GM19463 (cell line): ENCODE measurements around the gene MICAL3.
"Not testable (repeated sequence)": the region's sequence is repeated elsewhere in the genome, so short reads cannot be mapped to it uniquely, and the experiment has no call there.

Experiments used
- ATAC-seq: cut with Tn5 transposase; IDR thresholded peaks from one replicate; pipeline ENCODE4 v1.9.1; 2021; ENCODE audit warnings: mild to moderate bottlenecking, moderate library complexity; ENCODE audit not compliant: unreplicated experiment

MICAL3 gene

DNA sequence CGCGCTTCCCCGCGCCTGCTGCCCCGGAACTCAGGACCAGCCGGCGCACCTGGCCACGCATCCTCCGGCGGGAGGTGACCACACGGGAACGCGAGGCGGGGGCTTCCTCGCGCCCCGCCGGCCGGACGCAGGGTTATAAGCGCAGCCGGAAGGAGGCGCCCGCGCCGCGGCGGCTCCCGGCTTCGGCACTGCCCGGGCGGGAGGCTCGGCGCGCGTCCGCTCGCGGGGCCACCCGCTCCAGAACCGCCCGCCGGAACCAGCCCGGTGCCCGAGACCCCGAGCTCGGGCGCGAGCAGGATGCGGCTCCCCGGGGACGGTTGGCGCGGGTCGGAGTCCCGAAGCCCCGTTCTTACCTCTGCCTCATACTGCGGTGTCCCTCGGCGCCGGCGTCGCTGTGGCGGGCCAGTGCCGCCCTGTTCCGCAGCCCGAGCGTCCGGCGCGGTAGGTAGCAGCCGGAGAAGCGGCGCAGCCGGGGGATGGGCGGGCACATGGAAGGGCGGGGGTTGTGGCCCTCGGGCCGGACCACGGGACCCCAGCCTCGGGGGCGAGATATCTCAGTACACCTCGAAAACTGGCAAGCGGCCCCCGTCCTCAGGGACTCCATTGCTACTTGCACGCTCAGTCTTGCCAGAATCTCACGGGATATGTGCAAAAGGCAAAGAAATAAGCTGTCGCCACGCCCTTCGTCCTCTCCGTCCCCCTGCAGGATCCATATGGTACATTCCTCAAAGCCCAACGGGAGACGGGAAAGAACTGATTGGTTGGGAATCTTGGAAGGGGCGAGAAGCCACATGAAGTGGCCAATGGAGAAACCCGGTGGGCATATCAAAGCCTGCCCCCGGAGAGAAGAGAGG lies 23.1 kb downstream of the MICAL3 start:
- ATAC-seq: no peak

DNA sequence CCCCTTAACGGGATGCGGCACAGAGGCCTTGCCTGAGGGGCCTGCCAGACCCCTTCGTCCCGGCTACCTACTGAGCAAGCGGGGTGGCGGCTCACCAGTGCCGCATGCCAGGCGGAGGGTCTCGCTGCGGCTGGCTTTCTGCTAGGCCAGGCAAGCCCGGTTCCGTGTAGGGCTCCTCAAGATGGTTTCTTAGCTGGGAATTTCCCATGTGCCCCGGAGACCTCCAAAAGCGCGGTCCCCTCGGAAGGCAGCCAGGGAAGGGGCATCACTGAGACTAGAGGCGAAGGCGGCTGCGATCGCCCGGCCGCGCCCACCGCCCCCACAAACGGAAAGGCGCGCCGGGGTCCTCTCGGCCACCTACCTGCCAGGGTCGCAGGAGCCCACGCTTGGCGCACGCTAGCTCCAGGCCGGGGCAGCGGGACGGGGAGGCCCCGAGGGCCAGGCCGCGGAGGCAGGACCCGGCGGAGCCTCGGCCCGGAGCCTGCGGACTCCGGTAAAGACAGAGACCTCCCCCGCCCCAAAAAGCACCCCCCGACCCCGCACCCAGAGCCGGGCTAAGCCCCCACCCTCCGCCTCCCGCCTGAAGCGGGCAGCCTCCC lies 23.8 kb downstream of the MICAL3 start:
- ATAC-seq: no peak

DNA sequence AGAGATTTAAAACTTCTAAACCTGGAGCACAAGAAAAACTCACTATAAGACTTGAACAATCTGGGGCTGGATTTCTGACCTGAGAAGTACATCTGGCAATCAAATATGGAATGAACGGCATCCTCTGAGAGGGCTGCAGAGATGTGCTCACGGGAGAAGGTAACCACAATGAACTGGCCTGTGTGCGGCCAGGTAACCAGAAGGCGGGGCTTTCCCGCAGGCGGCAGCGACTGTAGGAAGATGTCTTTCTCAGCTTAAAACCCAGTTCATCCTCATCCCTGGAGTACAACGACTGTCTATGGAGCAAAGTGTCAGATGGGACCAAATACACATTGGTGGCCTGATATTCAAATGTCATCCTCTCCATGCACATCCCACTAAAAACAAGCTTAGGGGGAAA lies 24.5 kb downstream of the MICAL3 start:
- ATAC-seq: no peak

DNA sequence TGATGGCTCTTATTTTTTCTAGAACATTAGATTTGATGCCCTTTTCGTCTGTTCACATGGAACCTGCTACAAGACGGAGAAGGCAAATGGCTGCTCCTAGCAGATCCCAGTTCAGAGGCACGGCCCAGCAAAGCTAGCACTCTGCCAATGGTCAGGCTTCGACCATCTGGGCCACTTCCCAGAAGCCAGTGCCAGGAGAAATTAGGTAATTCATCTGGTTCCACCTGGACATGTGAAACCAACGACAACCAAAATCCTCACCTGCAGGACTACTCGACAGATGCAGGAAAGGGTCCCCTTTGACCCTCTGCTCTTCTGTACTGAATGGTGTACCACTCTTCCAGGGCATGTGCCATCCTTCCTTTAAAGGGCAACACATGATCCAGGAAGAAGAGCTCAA lies 25.4 kb downstream of the MICAL3 start:
- ATAC-seq: no peak

- no peak for ATAC-seq
Observed at GRCh38 chr22:17997456-17997855, 26.9 kb downstream of the MICAL3 start.

- ATAC-seq: not testable (repeated sequence)
Observed at GRCh38 chr22:17995256-17995655, 29.1 kb downstream of the MICAL3 start.

GRCh38 chr22:17994424-17995108 lies 29.8 kb downstream of the MICAL3 start:
- no peak for ATAC-seq

DNA sequence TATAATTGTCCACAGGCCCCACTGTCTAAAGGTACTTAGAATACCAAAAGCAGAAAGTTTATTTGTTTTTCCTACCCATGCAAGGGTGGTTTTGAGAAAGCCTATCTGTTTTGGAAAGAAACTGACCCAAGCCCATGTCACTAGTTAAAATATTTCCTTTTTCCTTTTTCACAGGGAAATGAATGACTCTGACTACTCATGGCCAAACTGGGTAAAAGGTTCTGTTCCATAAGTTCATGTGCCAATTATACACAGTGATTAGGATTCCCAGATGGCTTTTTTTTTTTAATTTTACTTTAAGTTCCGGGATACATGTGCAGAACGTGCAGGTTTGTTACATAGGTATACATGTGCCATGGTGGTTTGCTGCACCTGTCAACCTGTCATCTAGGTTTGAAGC lies 31.4 kb downstream of the MICAL3 start:
- not testable (repeated sequence) for ATAC-seq

DNA sequence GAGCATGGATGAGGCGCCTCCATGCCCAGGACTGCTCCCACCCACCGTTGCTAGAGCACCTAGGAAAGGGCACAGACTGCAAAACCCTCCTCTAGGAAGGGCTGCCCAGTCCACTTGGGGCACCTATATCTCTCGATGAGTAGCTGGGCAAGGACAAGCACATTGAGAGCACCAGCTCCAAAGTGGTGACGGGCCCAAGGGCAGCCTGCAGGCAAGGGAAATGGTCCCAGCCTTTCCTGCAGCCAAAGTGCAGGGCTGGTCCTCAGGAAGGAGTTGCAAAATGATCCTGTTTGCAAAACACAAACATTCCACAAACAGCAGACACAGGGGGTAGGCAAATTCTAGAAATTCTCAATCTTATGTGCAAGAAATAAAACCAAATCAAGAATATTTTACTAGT lies 32.4 kb downstream of the MICAL3 start:
- not testable (repeated sequence) for ATAC-seq

DNA sequence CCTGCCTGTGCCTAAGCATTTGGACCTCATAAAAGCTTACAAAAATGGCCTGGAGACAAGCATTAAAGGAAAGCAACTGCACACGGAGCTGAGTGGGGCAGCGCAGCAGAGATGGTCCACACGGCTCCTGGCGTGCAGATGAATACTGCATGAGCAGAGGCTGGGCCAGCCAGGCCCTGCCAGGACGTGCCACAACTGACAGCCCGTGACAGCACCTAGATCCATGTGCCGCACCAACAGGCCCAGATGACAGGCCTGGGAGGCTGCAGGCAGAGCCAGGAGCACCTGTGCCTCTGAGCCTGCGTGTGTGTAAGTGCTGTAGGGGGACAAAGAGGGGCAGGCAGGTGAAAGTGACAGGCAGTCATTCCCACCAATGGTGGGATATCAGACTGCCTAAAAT lies 33.4 kb downstream of the MICAL3 start:
- ATAC-seq: no peak

- no peak for ATAC-seq
Observed at GRCh38 chr22:17990147-17990546, 34.2 kb downstream of the MICAL3 start.

DNA sequence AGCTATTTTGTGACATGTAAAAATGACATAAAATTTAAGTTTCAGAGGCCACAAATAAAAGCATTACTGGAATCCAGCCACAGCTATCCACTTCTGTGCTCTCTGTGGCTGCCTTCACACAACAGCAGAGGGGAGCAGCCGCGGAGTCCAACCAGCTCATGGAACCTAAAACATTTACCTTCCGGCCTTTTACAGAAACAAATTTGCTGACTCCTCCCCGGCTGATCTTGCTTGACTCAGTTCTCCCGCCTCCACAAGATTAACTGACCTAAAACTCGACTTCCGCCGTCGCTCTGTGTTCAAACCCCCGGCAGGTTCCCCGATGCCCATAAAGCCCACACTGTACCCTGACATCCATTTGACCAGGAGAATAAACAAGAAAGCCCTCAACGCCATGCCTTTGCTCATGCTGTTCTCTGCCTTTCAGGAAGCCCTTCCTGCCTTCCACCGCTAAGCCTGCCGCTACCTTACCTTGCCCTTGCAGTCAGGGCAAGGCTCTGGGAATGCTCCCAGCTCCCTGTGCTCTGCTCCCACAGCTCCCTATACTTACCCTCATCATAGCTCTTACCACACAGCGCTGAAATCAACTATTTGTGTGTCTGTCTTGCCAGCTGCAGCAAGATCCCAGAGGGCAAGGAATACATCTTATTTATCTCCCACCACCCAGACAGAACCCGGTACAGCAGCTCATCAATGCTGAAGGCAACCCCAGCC lies 35.4 kb downstream of the MICAL3 start:
- no peak for ATAC-seq

DNA sequence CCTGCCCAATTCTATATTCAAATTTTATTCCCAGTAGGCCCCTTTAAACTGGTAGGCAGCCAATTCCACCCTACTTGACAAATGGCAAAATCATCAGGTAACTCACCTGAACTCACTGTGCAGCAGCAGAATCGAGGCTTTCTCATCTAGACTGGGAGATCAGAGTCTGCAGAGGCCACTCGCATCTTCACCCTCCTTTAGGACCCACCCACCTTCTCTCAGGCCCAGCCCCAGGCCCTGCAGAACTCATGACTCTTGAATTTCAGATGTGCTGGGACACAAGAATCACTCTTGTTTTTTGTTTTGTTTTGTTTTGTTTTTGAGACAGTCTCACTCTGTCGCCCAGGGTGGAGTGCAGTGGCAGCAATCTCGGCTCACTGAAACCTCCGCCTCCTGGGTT lies 38.8 kb downstream of the MICAL3 start:
- no peak for ATAC-seq

GRCh38 chr22:17985071-17985470 lies 39.3 kb downstream of the MICAL3 start:
- ATAC-seq: not testable (repeated sequence)

- no peak for ATAC-seq
Observed at GRCh38 chr22:17984114-17984513, 40.2 kb downstream of the MICAL3 start.

DNA sequence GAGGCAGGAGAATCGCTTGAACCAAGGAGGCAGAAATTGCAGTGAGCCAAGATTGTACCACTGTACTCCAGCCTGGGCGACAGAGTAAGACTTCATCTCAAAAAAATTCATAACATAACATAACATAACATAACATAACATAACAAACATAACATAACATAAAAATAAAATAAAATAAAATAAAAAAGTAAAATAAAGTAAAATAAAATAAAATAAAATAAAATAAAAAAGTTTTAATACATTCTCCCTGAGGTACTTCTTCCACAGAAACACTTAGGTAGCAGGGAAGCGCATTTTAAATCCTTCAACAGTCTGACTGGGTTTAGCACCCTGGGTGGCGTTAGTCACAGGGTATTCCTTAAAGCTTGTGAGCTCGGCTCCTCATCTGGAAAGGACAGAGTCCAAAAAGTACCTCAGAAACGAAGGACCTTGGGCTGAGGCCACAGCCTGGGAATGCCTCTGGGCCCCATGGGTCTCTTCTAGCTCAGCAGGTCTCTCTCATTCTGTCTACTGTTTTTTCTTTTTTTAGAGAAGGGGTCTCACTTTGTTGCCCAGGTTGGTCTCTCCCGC lies 41.7 kb downstream of the MICAL3 start:
- ATAC-seq: no peak

GRCh38 chr22:17981497-17981896 lies 42.9 kb downstream of the MICAL3 start:
- no peak for ATAC-seq

GRCh38 chr22:17980638-17981051 lies 43.7 kb downstream of the MICAL3 start:
- no peak for ATAC-seq

DNA sequence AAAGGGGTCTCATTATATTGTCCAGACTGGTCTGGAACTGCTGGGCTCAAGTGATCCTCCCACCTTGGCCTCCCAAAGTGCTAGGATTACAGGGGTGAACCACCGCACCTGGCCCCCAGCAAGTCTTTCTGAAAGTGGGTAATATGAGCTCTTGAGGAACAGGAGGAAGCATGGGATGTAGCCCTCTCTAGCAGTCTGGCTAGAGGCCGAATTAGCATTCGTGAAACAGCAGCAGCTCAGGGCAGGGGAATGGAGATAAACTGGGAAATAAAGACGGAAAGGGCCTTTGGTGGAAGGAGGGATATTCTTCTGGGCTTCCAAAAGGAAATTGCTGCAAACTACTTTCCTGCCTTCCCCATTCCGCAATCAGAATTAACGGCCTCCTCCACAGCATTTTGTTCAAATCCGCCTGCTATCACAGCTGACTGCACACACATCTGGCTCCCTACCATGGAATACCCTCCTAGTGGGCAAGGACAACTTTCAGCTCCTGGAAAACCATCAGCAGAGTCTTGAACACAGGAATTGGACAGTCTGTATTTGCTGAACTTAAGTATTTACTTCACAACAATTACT lies 44.3 kb downstream of the MICAL3 start:
- no peak for ATAC-seq

GRCh38 chr22:17978027-17978426 lies 46.3 kb downstream of the MICAL3 start:
- ATAC-seq: no peak

GRCh38 chr22:17977371-17977770 lies 47.0 kb downstream of the MICAL3 start:
- ATAC-seq: no peak
